ENCODE results near the gene TOX2.

Gene TOX2

DNA sequence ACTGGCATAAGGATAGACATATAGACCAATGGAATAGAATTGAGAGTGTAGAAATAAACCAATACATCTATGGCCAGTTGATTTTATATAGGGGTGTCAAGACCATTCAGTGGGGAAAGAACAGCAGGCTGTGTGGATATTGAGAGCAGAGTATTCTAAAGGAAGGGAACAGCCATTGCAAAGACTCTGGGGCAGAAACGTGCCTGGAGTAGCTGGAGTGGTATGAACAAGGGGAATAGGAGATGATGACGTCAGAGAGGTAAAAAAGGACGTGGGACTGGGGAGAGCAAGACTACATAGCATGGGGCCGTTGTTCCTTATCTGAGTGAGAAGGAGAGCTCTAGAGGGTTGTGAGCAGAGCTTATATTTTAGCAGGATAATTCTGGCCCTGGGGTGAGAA lies 85.2 kb downstream of the TOX2 start:
- no peak for DNase-seq (ENCODE audit: low read depth)

DNA sequence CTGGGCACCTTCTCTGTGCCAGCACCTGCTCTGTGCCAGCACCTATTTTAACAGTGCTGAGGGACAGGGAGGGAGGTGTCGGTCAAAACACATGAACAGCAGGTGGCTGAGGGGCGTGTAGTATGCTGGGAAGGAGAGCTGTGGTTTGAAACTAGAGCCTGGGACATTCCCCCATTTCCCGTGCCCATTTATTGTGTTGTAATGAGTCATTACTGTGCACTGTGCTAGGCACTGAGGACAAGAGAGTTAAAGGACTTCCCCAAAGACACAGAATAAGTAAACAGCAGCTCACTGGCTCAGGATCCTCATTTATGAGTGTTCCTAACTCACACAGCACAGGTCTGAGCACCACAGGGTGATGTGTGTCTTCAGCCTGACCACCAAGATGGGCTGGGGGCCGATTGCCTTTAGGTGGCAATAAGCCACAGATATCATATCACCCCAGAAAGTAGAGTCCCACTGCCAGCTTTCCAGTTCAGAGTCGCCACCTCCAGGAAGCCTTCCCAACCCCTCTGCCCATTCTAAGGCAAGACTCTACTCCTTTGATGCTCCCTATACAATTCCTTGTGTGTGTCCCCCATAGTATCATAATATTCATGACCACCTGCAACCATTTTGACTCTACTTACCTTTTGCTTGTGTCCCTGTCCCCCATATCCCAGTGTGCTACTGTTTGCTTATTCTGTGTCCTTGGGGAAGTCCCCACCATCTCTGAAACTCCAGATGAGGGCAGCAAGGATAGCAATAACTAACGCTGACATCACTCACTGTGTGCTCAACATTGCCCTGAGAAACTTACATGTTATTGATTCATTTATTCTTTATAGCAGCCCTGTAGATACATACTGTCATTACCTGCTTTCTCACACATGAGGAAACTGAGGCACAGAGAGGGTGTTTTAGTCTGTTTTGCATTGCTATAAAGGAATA lies 87.3 kb downstream of the TOX2 start:
- no peak for DNase-seq (ENCODE audit: low read depth)

DNA sequence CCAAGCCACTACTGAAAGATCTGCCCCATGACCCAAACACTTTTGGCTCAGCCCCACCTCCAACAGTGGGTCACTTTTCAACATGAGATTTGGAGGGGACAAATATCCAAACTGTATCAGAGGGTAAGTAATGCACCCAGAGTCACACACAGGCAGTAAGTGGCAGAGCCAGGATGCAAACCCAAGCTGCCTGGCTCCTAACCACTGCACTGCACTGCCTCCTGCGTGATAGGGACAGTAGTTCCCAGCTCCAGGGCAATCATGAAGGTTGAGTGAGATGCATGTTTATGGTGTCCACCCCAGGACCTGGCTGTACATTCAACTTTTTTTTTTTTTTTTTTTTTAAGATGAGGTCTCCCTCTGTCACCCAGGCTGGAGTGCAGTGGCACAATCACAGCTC lies 88.2 kb downstream of the TOX2 start:
- no peak for DNase-seq (ENCODE audit: low read depth)

DNA sequence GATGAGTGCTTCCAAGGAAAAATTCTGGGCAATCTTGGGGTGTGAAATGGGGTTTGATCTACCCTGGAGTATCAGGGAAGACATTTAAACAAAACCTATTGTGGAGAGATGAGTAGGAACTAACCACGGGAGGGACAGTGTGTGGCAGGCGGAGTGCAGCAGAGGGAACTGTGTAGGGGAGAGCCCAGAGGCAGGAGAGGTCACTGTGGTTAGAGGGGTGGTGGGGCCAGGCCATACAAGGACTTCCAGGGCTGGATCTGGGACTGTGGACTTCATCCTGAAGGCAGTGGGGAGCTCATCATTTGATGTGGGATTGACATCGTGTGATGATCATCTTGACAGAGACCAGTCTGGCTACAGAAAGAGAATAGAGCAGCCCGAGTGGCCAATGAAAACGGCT lies 89.0 kb downstream of the TOX2 start:
- DNase-seq (ENCODE audit: low read depth) = no peak

DNA sequence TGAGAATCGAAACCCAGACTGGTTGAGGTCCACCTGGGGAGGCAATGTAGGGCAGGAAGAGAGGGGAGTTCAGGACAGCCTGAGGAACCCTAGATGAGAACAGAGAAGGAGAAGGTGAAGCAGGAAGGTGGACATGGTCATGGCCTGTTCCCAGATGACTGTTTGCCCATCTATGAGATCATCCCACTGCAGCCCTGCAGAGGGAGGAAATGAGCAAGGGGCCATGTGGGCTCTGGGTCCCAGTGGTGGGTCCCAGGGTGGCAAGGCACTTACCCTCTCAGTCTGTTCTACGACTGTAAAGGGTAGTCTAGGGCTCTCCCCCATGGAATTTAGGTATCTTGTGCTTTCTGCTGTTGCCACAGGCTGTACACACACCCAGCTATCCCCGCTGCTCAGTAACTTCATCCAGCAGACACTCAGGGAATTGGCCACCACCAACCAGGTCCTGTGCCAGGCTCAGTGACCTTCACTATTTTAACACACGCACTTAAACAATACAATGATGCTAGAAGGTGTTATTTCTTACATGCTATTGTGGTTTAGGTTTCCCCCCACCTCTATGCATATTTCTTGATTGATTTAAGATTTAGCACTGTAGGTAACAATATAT lies 89.8 kb downstream of the TOX2 start:
- no peak for DNase-seq (ENCODE audit: low read depth)

DNA sequence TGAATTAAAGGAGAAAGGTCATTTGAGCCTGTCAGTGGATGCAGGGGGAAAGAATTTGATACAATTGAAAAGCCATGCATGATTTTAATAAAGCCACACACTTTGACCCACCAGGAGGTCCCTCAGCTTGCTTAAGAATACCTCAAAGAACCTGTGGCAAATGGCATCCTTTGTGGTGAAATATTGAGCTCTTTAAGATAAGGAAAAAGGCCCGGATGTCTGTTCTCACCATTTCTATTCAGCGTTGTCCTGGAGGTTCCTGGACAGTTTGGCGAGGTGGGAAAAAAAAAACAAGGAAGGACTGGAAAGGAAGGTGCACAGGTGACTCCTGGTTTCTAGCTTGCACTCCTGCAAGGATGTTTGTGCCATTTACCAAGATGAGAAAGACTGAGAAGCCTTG lies 91.0 kb downstream of the TOX2 start:
- no peak for DNase-seq (ENCODE audit: low read depth)

DNA sequence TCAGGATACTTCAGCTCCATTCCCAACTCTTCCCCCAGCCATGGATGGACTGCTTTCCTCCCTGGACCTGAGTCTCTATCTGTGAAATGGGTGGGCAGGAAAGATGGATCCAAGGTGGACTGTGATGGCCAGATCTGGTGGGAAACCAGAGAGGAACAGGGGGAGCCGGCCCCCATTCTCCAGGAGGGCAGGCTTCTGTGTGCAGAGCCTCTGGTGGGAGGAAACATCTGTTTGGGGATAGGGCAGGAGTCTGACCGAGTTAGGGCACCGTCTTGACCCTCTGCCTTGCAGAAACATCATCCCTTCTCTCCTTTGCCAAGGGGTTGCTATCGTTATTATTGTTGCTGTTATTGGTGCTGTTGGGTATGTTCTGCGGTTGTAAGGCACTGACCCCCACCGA lies 91.5 kb downstream of the TOX2 start:
- DNase-seq (ENCODE audit: low read depth) = no peak

DNA sequence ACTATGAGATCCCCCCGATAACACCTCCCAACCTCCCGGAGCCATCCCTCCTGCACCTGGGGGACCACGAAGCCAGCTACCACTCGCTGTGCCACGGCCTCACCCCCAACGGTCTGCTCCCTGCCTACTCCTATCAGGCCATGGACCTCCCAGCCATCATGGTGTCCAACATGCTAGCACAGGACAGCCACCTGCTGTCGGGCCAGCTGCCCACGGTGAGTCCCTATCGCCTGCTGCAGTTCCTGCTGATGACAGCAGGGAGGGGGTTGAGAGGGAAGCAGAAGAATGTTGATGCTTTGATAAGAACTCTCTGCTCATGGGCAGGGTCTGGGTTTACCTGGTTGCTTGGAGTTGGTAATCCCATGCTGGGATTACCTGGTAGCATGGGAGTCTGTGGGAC lies 91.9 kb downstream of the TOX2 start:
- DNase-seq (ENCODE audit: low read depth) = no peak

DNA sequence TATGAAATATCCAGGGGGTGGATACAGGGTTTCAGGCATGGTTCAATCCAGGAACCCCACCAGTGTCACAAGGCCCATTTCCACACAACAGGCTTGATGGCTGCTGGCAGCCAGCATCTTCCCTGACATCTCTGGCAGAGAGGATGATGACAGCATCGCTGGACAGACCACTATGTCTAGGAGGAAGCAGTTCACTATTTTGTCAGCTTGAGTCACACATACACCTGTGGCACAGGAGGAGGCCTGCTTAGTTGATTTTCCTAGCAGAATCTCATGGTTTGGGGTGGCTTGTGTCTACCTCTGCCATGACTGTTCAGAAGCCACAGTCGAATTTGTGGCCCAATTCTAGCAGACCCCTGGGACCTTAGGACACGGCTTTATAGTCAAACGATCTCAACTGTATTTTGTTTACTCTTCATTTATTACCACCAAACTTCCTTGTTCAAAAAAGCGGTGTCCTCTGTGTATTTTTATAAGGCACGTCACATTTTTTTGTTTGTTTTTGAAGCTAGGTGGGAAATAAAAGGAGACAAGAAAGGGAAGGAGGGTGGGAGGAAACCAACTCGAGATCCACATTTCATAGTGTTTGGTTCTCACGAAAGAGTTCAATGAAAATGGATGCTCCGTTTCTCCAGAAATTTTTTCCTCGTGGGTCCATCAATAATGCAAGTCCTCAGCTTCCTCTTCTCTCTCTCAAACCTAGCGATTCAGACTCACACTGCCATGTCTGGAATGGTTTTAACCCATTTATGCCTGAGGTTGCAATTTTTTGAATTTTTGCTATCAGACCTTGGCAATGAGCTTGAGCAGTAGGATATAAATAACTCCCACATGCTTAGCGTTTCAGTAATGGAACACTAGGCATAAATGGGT lies 94.4 kb downstream of the TOX2 start:
- no peak for DNase-seq (ENCODE audit: low read depth)

DNA sequence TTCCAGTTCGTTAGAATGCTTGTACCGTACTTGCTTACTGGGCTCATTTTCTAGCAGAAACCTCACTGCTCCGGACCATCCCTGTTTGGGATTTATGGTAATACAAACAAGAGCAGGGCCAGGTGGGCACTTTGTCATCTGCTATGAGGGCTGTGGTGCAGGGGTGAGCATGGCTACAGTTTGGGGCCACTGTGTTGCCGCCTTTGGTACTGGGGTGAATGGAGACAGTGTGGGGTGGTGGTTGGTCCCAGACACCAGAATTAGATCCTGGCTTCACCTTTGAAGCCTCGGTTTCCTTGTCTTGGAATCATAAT lies 95.0 kb downstream of the TOX2 start:
- DNase-seq (ENCODE audit: low read depth) = no peak

DNA sequence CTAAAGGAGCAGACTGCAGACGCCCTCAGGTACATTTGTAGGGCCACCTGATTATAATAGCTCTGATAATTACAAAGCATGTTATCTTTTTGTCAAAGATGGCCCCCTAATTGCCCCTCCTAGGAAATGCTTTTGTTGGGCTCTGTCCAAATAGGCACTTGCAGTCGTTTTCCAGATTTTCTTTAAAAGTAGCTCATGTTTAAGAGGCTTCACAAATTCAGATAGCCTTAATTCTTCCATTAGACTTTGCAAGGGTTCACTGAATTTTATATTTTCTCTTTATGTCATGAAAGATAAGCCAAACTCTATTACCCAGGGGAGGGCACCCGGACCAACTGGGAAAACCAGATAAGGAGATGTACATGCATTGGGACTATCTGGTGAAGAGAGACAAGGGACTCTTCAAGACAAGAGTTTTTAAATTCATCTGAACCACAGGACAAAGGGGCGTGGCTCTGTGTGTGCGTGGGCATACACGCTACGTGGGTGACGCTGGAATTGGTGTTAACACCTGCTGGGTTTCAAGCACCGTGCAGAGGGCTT lies 95.6 kb downstream of the TOX2 start:
- no peak for DNase-seq (ENCODE audit: low read depth)

DNA sequence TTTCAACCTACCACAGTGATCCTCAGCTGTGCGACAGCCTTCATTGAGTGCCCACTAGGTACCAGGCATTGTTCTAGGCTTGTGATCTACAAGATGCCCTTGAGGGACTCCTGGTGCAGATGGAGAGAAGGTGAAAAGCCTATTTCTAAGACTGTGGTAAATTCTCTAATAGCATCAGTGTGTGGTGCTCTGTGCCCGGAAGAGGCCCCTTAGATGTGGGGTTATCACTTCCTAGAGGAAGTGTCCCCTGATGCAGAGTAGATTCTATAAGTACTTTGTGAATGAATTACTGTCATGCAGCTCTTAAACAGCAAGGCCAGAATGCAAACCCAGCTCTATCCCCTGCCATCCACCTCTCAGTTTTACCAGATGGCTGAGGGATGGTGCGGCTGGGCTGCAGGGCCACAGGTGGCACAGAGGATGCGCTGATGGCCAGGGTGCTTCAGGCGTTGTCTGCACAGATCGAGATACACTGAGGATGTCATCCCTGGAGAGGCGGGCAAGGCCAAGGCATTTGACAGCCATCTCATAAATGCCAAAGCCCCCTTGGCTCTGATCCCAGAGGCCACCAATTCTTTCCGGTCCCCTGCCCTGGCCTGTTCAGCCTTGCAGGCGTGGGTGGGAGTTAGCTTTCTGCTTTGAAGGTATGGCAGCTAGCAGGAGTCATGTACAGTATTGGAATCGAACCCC lies 96.7 kb downstream of the TOX2 start:
- no peak for DNase-seq (ENCODE audit: low read depth)

DNA sequence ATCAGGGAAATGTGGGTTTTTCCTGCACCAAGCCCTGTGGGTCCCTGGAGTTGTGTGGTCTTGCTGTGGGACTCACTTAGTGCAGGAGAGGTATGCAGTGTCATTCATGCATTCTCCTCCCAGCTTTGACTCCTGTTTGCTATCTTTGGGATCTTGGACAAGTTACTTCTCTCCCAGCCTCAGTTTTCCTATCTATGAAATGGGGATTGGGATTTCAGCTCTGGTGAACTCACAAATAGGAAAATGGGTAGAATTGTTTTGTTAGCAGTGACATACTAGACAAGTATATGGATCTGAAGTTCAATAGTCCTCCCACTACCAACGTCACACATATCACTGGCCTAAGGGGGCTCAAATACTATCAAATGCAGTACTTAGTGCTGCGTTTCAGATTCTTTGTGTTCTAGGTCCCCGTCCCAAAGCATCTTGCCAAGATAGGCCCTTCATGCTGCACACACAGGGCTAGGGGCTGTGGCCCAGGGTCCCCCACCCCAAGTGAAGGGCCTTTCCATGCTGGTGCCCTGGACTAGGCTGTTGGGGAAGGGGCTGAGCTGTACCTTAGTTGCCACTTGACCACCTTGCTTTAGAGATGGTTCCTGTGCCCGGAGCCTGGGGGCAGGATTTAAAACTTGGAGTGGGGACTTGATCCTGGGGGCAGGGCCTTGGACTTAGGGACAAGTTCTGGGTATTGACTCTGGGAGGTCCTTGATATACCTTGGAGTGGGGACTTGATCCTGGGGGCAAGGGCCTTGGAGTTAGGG lies 98.0 kb downstream of the TOX2 start:
- DNase-seq (ENCODE audit: low read depth) = no peak

DNA sequence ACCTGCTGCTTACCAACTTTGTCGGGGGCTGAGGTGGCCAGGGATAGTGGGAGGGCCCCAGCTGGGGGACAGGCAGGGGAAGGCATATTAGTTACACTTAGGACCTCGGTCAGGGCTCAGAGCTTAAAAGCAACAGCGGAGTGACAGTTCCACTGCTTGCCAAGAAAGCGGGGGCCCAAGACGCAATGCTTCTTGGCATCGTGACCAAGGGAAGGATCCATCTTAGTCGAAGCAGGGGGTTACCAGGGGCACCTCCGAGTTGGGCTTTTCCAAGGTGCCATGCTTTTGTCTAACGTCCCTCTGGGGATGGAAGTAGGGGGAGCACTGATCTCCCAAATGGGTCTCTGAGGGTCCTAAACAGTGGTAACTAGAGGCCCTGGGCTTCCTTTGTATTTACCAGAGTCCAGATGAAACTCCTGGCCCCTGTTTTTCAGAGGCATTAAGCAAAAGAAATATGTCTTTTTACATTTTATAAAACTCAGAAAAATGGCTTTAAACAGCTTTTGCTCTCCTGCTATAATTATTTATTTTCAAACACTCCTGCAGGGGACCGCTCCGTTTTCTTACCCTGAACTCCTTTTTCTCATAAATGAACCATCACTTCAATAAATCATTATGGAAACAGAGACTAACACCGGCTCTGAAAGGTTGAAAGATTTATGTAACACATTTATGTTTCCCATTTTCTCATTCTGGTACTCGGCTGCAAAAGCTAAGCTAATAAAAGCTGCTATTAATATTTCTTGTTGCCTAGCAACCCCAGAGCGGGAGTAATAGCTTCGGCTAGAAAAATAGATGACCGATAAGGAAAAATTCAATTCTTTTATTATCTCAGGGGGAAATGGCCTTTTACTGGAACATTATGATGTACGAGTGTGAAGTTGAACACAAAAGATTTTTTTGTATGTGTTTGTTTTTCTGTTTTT lies 100.4 kb downstream of the TOX2 start:
- no peak for DNase-seq (ENCODE audit: low read depth)

DNA sequence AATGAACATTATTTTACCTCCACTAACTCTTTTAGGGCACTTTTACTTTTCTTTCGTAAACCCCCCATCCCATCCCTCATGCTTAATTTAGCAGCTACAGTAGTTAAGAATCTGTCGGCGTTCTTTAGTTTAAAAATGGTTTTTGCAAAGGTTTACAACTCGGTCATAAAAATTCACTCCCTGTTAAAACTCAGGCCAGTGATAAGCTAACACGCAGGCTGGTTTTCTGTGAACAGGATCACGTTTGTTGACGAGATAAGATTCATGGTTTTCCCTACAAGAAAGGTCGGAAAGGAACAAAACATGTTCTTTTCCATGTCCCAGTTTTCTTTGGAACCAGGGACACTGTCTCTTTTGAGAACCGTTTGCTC lies 101.1 kb downstream of the TOX2 start:
- DNase-seq (ENCODE audit: low read depth) = no peak

DNA sequence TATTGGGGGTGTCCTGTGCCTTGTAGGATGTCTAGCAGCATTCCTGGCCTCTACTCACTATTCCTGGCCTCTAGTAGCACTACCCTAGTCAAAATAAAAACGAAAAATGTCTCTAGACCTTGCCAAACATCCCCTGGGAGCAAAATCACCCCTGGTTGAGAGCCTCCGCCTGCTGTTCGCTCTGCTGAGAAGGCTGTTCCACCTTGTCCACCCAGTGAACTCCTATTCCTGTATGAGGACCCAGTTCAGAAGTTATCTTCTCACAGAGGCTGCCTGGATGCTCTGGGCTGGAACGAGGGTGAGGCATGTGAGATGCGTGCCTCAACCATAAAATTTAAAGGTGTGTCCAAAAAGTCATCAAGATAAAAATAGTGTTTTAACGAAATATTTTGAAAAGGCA lies 101.9 kb downstream of the TOX2 start:
- DNase-seq (ENCODE audit: low read depth) = no peak

DNA sequence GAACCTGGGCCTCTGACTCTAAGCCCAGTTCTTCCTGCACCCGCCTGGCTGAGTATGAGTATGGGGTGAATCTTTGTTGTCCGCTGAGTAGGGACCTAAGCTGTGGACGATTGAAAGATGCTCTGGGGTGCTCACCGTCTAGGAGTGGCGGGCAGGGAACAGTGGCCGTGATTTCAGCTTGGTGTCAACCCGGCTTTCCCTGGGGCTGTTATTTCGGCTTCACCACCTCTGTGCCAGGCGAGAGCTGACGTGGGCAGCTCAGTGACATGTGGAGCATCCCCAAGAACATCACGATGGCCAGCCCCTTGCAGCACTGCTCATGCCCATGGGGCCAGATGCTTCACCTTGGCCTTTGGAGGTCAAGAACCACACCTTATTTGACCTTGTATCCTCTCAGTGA lies 102.6 kb downstream of the TOX2 start:
- no peak for DNase-seq (ENCODE audit: low read depth)

DNA sequence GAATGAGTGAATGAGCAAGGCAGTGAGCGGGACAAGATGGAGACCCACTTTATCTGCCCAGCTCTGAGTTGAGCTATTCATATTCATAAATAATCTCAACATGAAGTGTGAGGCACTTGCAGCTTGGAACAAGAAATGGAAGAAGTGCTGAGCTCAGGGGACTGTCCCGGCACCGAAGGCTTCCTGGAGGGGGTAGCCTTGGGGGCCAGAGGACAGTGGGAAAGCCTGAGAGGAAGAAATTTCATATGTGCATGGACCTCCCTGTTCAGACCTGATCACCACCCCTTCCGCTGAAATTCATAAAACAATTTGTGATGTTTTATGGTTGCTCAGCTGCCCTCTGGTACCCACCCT lies 103.2 kb downstream of the TOX2 start:
- no peak for DNase-seq (ENCODE audit: low read depth)

DNA sequence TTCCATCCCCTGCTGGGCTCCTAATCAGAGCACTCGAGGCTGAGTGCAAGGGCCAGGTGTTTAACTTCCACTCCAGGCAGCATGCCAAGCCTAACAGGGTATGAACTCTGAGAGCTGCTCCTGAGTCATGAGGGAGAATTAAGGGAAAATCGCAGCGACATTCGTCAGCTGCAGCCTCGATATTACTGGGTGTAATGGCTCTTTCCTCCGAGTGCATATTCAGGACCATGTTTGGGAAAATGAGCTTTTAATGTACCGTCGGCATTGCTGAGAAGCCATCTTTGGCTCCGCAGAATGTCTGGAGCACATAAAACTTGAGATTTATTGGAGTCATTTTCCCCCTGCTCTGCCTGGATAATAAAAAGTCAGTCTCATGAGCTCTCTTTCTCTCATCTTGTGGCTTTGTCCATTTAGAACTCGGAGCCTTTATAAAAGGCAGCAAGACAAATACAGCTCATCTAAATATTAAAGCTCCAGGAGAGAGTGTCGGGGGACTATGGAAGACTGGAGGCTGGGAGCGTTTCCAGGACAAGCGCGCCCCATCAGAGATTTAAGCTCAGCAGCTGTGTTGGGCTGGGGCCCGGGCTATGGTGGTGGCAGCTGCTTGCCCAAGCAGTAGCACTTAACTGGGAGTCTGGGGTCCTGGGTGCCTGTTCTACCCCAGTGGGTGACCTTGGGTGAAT lies 103.7 kb downstream of the TOX2 start:
- no peak for DNase-seq (ENCODE audit: low read depth)
